ENCODE measurements around the gene PP2D1.

GRCh38 chr3:20047341-20047779, 35.3 kb upstream of the PP2D1 start:
- TF ChIP-seq CTCF (IDR thresholded peaks at IDR 0.05; ENCODE audit: low read depth, low read length) (no peak), EZH2phosphoT487 (IDR thresholded peaks at IDR 0.05; ENCODE audit: low read depth) (no peak)
